Trophoblast cell (in vitro differentiated cells and primary cell): ENCODE measurements around the gene FTSJ1.

Experiments
- DNase-seq, 2 donors: peaks; one replicate each; pipeline ENCODE4 v3.0.0-alpha.2; 2016
- H2AFZ ChIP-seq: 2 replicates; pipeline ENCODE4 v1.6.1; 2013; ENCODE audit warnings: low read length, moderate library complexity, mild to moderate bottlenecking; ENCODE audit not compliant: insufficient read depth, poor library complexity
- H2AK5ac ChIP-seq: 2 replicates; pipeline ENCODE4 v1.6.1; 2013; ENCODE audit warnings: mild to moderate bottlenecking, low read length
- H2BK120ac ChIP-seq: 2 replicates; pipeline ENCODE4 v1.6.1; 2013; ENCODE audit warnings: low read length, mild to moderate bottlenecking, moderate library complexity; ENCODE audit not compliant: insufficient read depth, poor library complexity
- H2BK12ac ChIP-seq: 2 replicates; pipeline ENCODE4 v1.6.1; 2013; ENCODE audit warnings: mild to moderate bottlenecking, low read length, moderate library complexity
- H2BK5ac ChIP-seq: 2 replicates; pipeline ENCODE4 v1.6.1; 2013; ENCODE audit warnings: low read length, low read depth, moderate library complexity, mild to moderate bottlenecking; ENCODE audit not compliant: poor library complexity
- H3K14ac ChIP-seq: 2 replicates; pipeline ENCODE4 v1.6.1; 2013; ENCODE audit warnings: mild to moderate bottlenecking, low read length
- H3K18ac ChIP-seq: 2 replicates; pipeline ENCODE4 v1.6.1; 2013; ENCODE audit warnings: mild to moderate bottlenecking, low read length
- H3K23ac ChIP-seq: 2 replicates; pipeline ENCODE4 v1.6.1; 2013; ENCODE audit warnings: low read length
- H3K27ac ChIP-seq: 2 replicates; pipeline ENCODE4 v1.5.1; 2013; ENCODE audit warnings: low read depth, mild to moderate bottlenecking, inconsistent platforms, low read length, moderate library complexity
- H3K27me3 ChIP-seq: 2 replicates; pipeline ENCODE4 v1.6.1; 2013; ENCODE audit warnings: inconsistent platforms, mild to moderate bottlenecking, low read length, moderate library complexity; ENCODE audit not compliant: insufficient read depth
- H3K36me3 ChIP-seq, 2 experiments: 1 replicate in 1 of 2; 2 replicates in 1 of 2; pipeline ENCODE4 v1.6.1; 2013; ENCODE audit warnings: low read length in 2 of 2, mild to moderate bottlenecking in 2 of 2, moderate library complexity in 1 of 2; ENCODE audit not compliant: insufficient read depth in 2 of 2, control insufficient read depth in 1 of 2
- H3K4ac ChIP-seq: 2 replicates; pipeline ENCODE4 v1.6.1; 2013; ENCODE audit warnings: low read depth, mild to moderate bottlenecking, low read length, moderate library complexity
- H3K4me1 ChIP-seq, 2 experiments: 1 replicate in 1 of 2; 2 replicates in 1 of 2; pipeline ENCODE4 v1.6.1; 2013; ENCODE audit warnings: low read length in 2 of 2, mild to moderate bottlenecking in 2 of 2, moderate library complexity in 1 of 2; ENCODE audit not compliant: insufficient read depth in 2 of 2, control insufficient read depth in 1 of 2
- H3K4me2 ChIP-seq: 2 replicates; pipeline ENCODE4 v1.6.1; 2013; ENCODE audit warnings: inconsistent platforms, mild to moderate bottlenecking, low read length, moderate library complexity
- H3K4me3 ChIP-seq: 2 replicates; pipeline ENCODE4 v1.5.1; 2013; ENCODE audit warnings: mild to moderate bottlenecking, low read depth, low read length, inconsistent platforms
- H3K79me1 ChIP-seq: one replicate; pipeline ENCODE4 v1.6.1; 2013; ENCODE audit warnings: low read length
- H3K79me2 ChIP-seq: 2 replicates; pipeline ENCODE4 v1.6.1; 2013; ENCODE audit warnings: low read length, mild to moderate bottlenecking; ENCODE audit not compliant: control insufficient read depth, insufficient read depth, poor library complexity
- H3K9ac ChIP-seq: 2 replicates; pipeline ENCODE4 v1.6.1; 2013; ENCODE audit warnings: mild to moderate bottlenecking, low read length
- H3K9me3 ChIP-seq: 2 replicates; pipeline ENCODE4 v1.6.1; 2013; ENCODE audit warnings: low read depth, mild to moderate bottlenecking, control low read depth, inconsistent platforms, low read length; ENCODE audit not compliant: insufficient read depth
- H4K12ac ChIP-seq: 2 replicates; pipeline ENCODE4 v1.6.1; 2013; ENCODE audit warnings: low read depth, mild to moderate bottlenecking, low read length, moderate library complexity
- H4K8ac ChIP-seq: 2 replicates; pipeline ENCODE4 v1.6.1; 2013; ENCODE audit warnings: low read depth, mild to moderate bottlenecking, low read length, moderate library complexity
- H4K91ac ChIP-seq: one replicate; pipeline ENCODE4 v1.6.1; 2013; ENCODE audit warnings: low read depth, mild to moderate bottlenecking, low read length, moderate library complexity
- WGBS: extraction: QIAGEN DNeasy Blood & Tissue Kit; methylation state at CpG from one replicate; pipeline ENCODE4 v1.1.7; 2013; ENCODE audit warnings: missing lambda C conversion rate; ENCODE audit not compliant: insufficient read length, insufficient coverage; ENCODE audit errors: extremely low coverage; 5-methylcytosine and 5-hydroxymethylcytosine counted together

The FTSJ1 gene

DNA sequence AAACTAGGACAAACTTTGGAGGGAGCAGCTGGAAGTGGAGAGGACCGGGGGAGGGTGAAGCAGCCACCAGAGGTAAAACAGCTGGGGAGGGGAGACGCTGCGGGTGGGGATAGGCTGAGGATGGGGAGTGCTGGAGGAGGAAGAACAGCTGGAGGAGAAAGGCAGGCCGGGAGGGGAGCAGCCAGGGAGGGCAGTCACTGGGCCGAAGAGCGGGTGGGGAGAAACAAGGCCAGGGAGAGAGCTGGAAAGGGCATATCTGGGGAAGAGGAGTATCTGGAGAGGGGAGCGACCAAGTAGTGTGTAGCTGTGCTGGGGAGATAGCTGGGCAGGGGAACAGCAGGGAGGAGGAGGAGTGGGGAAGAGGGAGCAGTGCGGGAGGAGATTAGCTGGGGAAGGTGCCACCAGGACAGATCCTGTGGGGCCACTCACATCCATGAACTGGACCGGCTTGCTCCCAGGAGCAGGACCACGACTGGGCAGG, 8.7 kb upstream of the FTSJ1 start:
- Histone ChIP-seq H3K4me1 (peaks cover 8 to 26% of the 10 kb centered on the region in 2 experiments), H3K27me3 (no peaks in the 10 kb centered on the region), H4K91ac (no peak overlapping the region), H2AK5ac (no peak overlapping the region), H3K4me2 (no peak overlapping the region), H3K79me2 (no peaks in the 10 kb centered on the region), H4K8ac (no peak overlapping the region), H3K79me1 (peaks cover 3% of the 10 kb centered on the region), H3K36me3 (no peaks in the 10 kb centered on the region), H3K9me3 (no peaks in the 10 kb centered on the region), H2AFZ (no peak overlapping the region), H3K27ac (no peak overlapping the region), H3K14ac (no peak overlapping the region), H4K12ac (no peak overlapping the region), H3K9ac (no peak overlapping the region), H3K18ac (no peak overlapping the region), H3K4ac (peak overlapping the region; percentile 20), H2BK12ac (no peak overlapping the region), H3K4me3 (no peak overlapping the region), H3K23ac (no peak overlapping the region), H2BK120ac (no peak overlapping the region), H2BK5ac (no peak overlapping the region)
- WGBS = no CpG with 5 or more reads among the region's 10 CpGs
- DNase-seq = no peak

DNA sequence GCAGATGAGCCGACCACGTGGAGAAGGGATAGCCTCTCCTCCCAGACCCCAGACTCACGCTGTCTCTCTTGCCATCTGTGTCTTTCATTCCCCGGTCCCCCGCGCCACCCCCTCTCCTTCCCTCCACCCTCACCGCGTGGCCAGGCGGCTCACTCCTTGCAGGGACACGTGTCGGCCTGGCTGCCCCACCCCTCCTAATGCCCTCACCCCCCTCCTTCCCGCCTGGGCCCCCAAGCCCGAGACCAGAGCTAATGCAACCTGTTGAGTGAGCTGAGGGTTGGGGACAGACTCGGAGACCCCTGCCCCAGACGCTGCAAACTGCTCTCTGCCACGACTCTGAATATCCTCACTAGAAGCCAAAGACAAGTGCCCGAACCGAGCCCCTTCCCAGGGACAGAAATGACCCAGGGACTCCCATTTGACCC, 7.7 kb upstream of the FTSJ1 start:
- Histone ChIP-seq H3K4me3 (no peak overlapping the region), H3K9ac (no peak overlapping the region), H3K4me1 (peaks cover 8 to 23% of the 10 kb centered on the region in 2 experiments), H3K18ac (no peak overlapping the region), H4K12ac (no peak overlapping the region), H3K79me1 (no peaks in the 10 kb centered on the region), H3K14ac (no peak overlapping the region), H3K4me2 (peak overlapping the region; percentile 39), H2AFZ (no peak overlapping the region), H3K79me2 (no peaks in the 10 kb centered on the region), H3K27me3 (no peaks in the 10 kb centered on the region), H4K91ac (no peak overlapping the region), H2BK12ac (no peak overlapping the region), H3K9me3 (no peaks in the 10 kb centered on the region), H2AK5ac (no peak overlapping the region), H2BK120ac (no peak overlapping the region), H3K27ac (no peak overlapping the region), H4K8ac (no peak overlapping the region), H2BK5ac (no peak overlapping the region), H3K36me3 (no peaks in the 10 kb centered on the region), H3K23ac (no peak overlapping the region), H3K4ac (no peak overlapping the region)
- WGBS = no CpG with 5 or more reads among the region's 18 CpGs
- DNase-seq = no peak

DNA sequence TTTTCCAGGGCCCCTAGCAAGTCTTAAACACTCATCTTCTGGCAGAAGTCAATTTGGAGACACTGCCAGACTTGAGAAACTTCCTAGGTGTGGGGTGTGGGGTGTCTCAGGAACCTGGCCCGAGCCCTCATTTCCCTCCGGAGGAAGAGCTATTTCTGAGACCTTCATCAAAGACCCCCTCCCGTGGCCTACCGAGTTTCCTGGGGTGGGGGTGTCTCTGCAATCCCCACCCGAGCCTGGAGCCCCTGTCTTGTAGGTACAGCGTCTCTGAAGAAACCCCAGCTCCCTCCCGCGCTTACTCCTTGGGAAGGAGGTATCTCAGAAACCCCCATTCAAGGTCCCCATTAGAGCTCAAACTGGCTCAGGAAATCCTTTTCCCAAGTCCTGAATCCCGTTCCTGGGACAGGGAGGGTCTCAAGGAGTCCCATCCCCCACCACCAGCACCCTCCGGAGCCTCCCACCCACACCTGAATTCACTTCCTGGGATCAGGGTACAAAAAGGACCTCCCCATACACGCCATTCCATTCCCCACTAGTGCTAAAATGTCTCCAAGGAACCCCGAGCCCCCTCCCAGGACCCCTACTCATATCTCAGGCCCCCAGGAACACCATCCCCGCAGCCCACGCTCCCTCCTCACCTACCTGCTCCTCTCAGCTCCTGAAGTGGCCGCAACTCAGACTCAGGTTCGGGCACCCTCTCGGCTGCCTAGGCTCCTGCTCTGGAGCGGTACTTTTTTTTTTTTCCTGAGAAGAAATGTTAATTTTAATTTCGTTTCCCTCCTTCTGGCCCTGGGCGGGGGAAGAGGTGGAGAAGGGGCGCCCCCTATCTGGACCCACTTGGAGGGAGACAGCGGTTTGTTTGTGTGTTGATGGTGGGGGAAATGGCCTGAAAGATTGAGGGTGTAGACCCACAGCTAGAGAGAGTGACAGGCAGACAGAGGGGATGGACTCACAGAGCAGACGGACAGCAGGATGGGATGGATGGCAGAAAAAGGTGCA, 7.0 kb upstream of the FTSJ1 start:
- Histone ChIP-seq H3K18ac (no peak overlapping the region), H4K8ac (no peak overlapping the region), H3K4me2 (peak overlapping the region; percentile 39), H3K9me3 (no peaks in the 10 kb centered on the region), H3K14ac (no peak overlapping the region), H3K4me3 (no peak overlapping the region), H3K9ac (no peak overlapping the region), H3K79me2 (no peaks in the 10 kb centered on the region), H3K4ac (no peak overlapping the region), H3K79me1 (no peaks in the 10 kb centered on the region), H3K23ac (no peak overlapping the region), H2AK5ac (no peak overlapping the region), H4K12ac (no peak overlapping the region), H2AFZ (no peak overlapping the region), H2BK5ac (no peak overlapping the region), H3K4me1 (peaks cover 8 to 27% of the 10 kb centered on the region in 2 experiments), H3K27ac (no peak overlapping the region), H3K27me3 (no peaks in the 10 kb centered on the region), H2BK120ac (no peak overlapping the region), H4K91ac (no peak overlapping the region), H2BK12ac (peak overlapping the region; percentile 30), H3K36me3 (no peaks in the 10 kb centered on the region)
- no peak for DNase-seq
- no CpG with 5 or more reads among the region's 23 CpGs for WGBS

DNA sequence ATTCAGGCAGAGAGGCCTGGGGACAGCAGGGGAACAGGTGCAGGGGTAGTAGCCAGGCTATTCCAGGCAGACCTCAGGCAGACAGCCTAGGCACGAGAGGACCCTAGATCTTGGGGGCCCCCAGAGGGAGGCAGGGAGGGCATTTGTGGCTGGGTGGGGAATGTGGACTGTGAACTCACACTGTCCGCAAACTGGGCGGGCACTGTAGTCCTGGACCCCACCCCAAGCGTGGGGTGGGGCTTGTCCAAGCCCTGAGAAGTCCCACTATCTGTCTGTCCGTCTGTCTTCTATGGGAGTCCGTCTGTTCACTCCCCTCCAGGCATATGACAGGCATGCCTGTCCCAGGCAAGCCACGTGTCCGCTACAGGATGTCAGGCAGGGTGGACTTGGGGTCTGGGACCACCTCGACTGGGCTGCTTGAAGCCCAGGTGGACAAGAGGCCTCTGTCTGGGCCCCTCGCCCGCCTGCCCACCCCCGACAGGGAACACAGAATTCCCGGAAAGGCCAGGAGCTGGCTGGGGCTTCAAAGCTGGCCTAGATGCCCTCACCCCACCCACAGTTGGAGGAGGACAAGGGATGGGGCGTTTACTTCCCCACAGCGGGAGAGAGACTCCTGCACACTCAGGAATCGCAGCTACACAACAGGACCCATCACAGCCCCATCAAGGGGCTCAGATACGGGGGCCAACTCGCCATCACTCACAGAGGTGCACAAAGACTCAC, 5.7 kb upstream of the FTSJ1 start, which contains the start of gene SLC38A5:
SLC38A5 (minus strand) TSS at position 151 of the 723 bp plus-strand sequence. CDS start 2,336 bp downstream, outside the sequence.
- Histone ChIP-seq H3K14ac (peak within 1 kb of the TSS; percentile 7), H3K27ac (peak within 1 kb of the TSS; percentile 39), H3K36me3 (no peaks in the 10 kb centered on the region), H3K79me2 (no peaks in the 10 kb centered on the region), H3K23ac (no peak within 1 kb of the TSS), H4K12ac (no peak within 1 kb of the TSS), H2BK12ac (peak within 1 kb of the TSS; percentile 68), H3K18ac (no peak within 1 kb of the TSS), H2AK5ac (peak within 1 kb of the TSS; percentile 53), H3K27me3 (no peaks in the 10 kb centered on the region), H3K4me2 (no peak within 1 kb of the TSS), H4K91ac (peak within 1 kb of the TSS; percentile 57), H2BK120ac (peak within 1 kb of the TSS; percentile 46), H3K9ac (no peak within 1 kb of the TSS), H2AFZ (no peak within 1 kb of the TSS), H4K8ac (no peak within 1 kb of the TSS), H3K9me3 (no peaks in the 10 kb centered on the region), H3K4me1 (peaks cover 8 to 26% of the 10 kb centered on the region in 2 experiments), H3K79me1 (no peaks in the 10 kb centered on the region), H3K4me3 (no peak within 1 kb of the TSS), H2BK5ac (no peak within 1 kb of the TSS), H3K4ac (no peak within 1 kb of the TSS)
- DNase-seq = no peak
- WGBS = no CpG with 5 or more reads among the region's 18 CpGs
